Kidney epithelial cell (primary cell): Measurements from ENCODE around the gene ELFN2. TPM values are rescaled to one million over a fixed set of nuclear protein-coding genes. Genes with fewer than 3 reads are reported as not detected.
A peak's percentile ranks its signal among the peaks of the same experiment; 100 is the strongest.

Experiments used
- DNase-seq: peaks from one replicate; pipeline ENCODE4 v3.0.0-alpha.2; 2010; ENCODE audit warnings: low read depth
- H3K27me3 ChIP-seq: 2 replicates; pipeline ENCODE4 v1.6.0; 2011; ENCODE audit warnings: low read length; ENCODE audit not compliant: control insufficient read depth, insufficient read depth
- H3K36me3 ChIP-seq: 2 replicates; pipeline ENCODE4 v1.5.1; 2011; ENCODE audit warnings: low read length; ENCODE audit not compliant: control insufficient read depth, insufficient read depth
- H3K4me3 ChIP-seq: 2 replicates; pipeline ENCODE4 v1.5.1; 2011; ENCODE audit warnings: low read depth, mild to moderate bottlenecking, control low read depth, low read length
- total RNA-seq: library from RNA; depleted of rRNA; stranded (reverse); fragments of >200 nt; gene quantifications from 2 replicates; pipeline ENCODE4 v1.2.3, GENCODE V29; 2015
- TF ChIP-seq, protein P1 (sequence below): IDR thresholded peaks from 2 replicates; pipeline ENCODE4 v1.5.1; 2011; ENCODE audit warnings: mild to moderate bottlenecking, moderate library complexity, low read length, control low read depth, inconsistent platforms; ENCODE audit not compliant: insufficient read depth, poor library complexity, severe bottlenecking

Gene ELFN2
- total RNA-seq, 1 donor from 2014 or later, result 0.96 TPM

- no peak for DNase-seq
- TF ChIP-seq, protein P1, sequence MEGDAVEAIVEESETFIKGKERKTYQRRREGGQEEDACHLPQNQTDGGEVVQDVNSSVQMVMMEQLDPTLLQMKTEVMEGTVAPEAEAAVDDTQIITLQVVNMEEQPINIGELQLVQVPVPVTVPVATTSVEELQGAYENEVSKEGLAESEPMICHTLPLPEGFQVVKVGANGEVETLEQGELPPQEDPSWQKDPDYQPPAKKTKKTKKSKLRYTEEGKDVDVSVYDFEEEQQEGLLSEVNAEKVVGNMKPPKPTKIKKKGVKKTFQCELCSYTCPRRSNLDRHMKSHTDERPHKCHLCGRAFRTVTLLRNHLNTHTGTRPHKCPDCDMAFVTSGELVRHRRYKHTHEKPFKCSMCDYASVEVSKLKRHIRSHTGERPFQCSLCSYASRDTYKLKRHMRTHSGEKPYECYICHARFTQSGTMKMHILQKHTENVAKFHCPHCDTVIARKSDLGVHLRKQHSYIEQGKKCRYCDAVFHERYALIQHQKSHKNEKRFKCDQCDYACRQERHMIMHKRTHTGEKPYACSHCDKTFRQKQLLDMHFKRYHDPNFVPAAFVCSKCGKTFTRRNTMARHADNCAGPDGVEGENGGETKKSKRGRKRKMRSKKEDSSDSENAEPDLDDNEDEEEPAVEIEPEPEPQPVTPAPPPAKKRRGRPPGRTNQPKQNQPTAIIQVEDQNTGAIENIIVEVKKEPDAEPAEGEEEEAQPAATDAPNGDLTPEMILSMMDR, result no peak
- no peaks in the 10 kb centered on the region for H3K36me3 ChIP-seq
- no peaks in the 10 kb centered on the region for H3K27me3 ChIP-seq
- no peak overlapping the region for H3K4me3 ChIP-seq
Measured at GRCh38 chr22:37431366-37431765, 4.1 kb upstream of the ELFN2 start.

GRCh38 chr22:37430941-37431340 is 3.7 kb upstream of the ELFN2 start:
- DNase-seq, result no peak
- TF ChIP-seq, protein P1, result no peak
- no peak overlapping the region for H3K4me3 ChIP-seq
- H3K36me3 ChIP-seq, result no peaks in the 10 kb centered on the region
- H3K27me3 ChIP-seq, result no peaks in the 10 kb centered on the region

DNA sequence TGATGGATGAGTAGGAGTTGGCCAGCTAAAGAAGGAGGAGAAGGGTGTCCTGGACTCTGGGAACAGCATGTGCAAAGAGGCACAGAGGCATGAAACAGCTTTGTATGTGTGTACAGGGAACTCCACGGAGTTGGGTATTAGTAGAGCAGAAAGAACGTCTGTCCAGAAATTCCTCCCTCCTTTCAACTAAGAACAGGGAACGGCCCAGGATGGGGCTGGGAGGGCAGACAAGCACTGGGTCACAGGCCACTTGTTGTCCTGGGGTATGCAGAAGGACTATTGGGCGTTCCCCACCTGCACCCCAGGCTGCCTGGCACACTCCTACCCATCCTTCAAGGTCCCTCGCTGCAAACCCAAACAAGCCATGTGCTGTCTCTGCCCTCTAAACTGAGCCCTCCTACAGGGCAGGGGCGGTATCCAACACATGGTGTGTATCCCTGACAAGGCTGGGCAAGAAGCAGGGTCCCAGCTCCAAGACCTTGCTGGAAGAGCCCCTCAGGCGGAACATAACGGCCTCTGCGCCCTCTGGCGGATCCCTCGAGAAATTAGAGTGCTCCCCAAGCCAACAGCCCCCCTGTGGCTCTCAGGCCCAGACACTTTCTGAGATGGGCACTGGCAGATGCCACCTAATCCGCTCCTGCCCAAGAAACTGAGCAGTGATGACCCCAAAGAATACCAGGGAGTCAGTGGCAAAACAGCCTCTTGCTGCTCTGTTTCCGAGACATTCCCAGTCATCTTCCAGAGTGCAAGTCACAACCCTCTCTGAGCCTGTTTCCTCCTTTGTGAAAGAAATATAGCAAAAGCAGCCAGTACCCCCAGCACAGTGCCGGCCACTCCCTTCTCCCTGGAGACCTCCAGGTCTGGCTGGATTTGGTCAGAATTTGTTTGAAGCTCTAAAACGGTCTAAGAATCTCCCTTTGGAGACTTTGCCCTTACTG is 1.6 kb upstream of the ELFN2 start:
- no peak for DNase-seq
- Histone ChIP-seq H3K4me3 (no peak overlapping the region), H3K27me3 (no peaks in the 10 kb centered on the region), H3K36me3 (no peaks in the 10 kb centered on the region)
- TF ChIP-seq, protein P1, result peak; percentile 83

- DNase-seq, result no peak
- TF ChIP-seq, protein P1, result no peak
- Histone ChIP-seq H3K4me3 (peak overlapping the region; percentile 79), H3K27me3 (no peaks in the 10 kb centered on the region), H3K36me3 (no peaks in the 10 kb centered on the region)
Measured at GRCh38 chr22:37427711-37428635, 694 bp upstream of the ELFN2 start.

DNA sequence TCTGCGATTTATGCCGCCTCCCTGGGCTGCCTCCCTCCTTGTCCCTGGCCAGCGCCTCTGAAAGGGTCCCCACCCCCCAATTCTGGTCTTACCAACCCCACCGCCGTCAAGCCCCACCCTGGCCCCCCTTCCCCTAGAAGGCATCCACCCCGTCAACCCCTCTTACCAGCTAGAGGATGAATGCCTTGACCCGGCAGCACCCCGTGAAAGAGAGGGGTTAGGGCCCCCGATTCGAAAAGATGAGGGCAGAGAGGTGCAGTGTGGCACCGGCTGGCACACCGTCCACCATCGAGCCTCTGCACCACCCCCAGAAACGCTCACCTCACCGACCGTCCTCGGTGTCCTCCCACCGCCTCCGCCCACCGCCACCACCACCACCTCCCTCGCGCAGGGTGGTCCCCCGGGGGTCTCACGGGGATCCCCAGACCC is 559 bp downstream of the ELFN2 start:
- Histone ChIP-seq H3K36me3 (no peaks in the 10 kb centered on the region), H3K27me3 (no peaks in the 10 kb centered on the region), H3K4me3 (peak overlapping the region; percentile 79)
- TF ChIP-seq, protein P1, result no peak
- DNase-seq, result no peak
